Natural killer cell (primary cell): ENCODE data around the gene POLD1. TPM values are rescaled to one million over a fixed set of nuclear protein-coding genes. Genes with fewer than 3 reads are reported as not detected.
"Not testable (repeated sequence)": the region's sequence is repeated elsewhere in the genome, so short reads cannot be mapped to it uniquely, and the experiment has no call there.

Source experiments
- ATAC-seq, 3 donors: fragments of 150-1000 bp in 2 of 3; fragments of 200-7000 bp in 1 of 3; cut with Tn5 transposase; 1 replicate in 1 of 3; 2 replicates in 2 of 3; pipeline ENCODE4 v1.10.0; 2021; ENCODE audit warnings: mild to moderate bottlenecking in 2 of 3, moderate library complexity in 2 of 3
- DNase-seq, 2 donors: peaks; one replicate each; pipeline versions ENCODE4 v3.0.0 to v3.0.0-alpha.2; 2013 to 2021; ENCODE audit warnings: mixed read lengths in 1 of 2
- H3K27ac ChIP-seq: one replicate; pipeline ENCODE4 v1.5.1; 2013; ENCODE audit warnings: mild to moderate bottlenecking, low read length
- H3K27me3 ChIP-seq: one replicate; pipeline ENCODE4 v1.6.1; 2013; ENCODE audit warnings: low read length; ENCODE audit not compliant: control insufficient read depth, insufficient read depth
- H3K36me3 ChIP-seq: one replicate; pipeline ENCODE4 v1.6.1; 2013; ENCODE audit warnings: low read length; ENCODE audit not compliant: control insufficient read depth, insufficient read depth
- H3K4me1 ChIP-seq: one replicate; pipeline ENCODE4 v1.6.1; 2013; ENCODE audit warnings: low read length; ENCODE audit not compliant: control insufficient read depth, insufficient read depth
- H3K4me3 ChIP-seq: one replicate; pipeline ENCODE4 v1.5.1; 2013; ENCODE audit warnings: low read length
- H3K9me3 ChIP-seq: one replicate; pipeline ENCODE4 v1.6.1; 2013; ENCODE audit warnings: low read length; ENCODE audit not compliant: control insufficient read depth, insufficient read depth
- H3K27ac Mint-ChIP-seq, 2 donors: one replicate each; pipeline ENCODE4 v1.8.0; 2022; ENCODE audit warnings: mild to moderate bottlenecking in 2 of 2, mixed read lengths in 2 of 2, moderate library complexity in 1 of 2
- H3K27me3 Mint-ChIP-seq, 2 donors: one replicate each; pipeline ENCODE4 v1.8.0; 2022; ENCODE audit warnings: low read depth in 2 of 2, mixed read lengths in 2 of 2
- H3K36me3 Mint-ChIP-seq: one replicate; pipeline ENCODE4 v1.8.0; 2022; ENCODE audit warnings: mixed read lengths
- H3K4me1 Mint-ChIP-seq, 2 donors: one replicate each; pipeline ENCODE4 v1.8.0; 2022; ENCODE audit warnings: mixed read lengths in 2 of 2
- H3K4me3 Mint-ChIP-seq: one replicate; pipeline ENCODE4 v1.8.0; 2022; ENCODE audit warnings: mild to moderate bottlenecking, moderate library complexity, mixed read lengths
- H3K9me3 Mint-ChIP-seq, 2 donors: one replicate each; pipeline ENCODE4 v1.8.0; 2022; ENCODE audit warnings: mixed read lengths in 2 of 2
- CTCF ChIP-seq: fragments of 200-600 bp; IDR thresholded peaks from one replicate; pipeline ENCODE4 v1.8.0; 2022; ENCODE audit warnings: antibody characterized with exemption
- WGBS: methylation state at CpG from one replicate; pipeline ENCODE4 v1.1.7; 2013; ENCODE audit warnings: missing lambda C conversion rate; ENCODE audit not compliant: insufficient coverage; 5-methylcytosine and 5-hydroxymethylcytosine counted together
- intact Hi-C: fragments of 100-400 bp; cut with micrococcal nuclease; formaldehyde crosslinking; loops from one replicate; pipeline ENCODE4 v1.14.2; 2022
- total RNA-seq, 4 donors: library from RNA; stranded (reverse); fragments of 120-200 nt in 1 of 4; gene quantifications; one replicate each; pipeline versions ENCODE4 v1.2.3 to v1.2.4, GENCODE V29; 2013 to 2022

Gene POLD1
- total RNA-seq, 3 donors from 2014 or later (not counting 1 experiment from before 2014, with no cell fraction given), result 26.1 to 32.0 (median 30.2) TPM

GRCh38 chr19:50352242-50352641, 31.9 kb upstream of the POLD1 start:
- no peak for ATAC-seq
- Histone ChIP-seq H3K4me1 (peaks cover 10% of the 10 kb centered on the region), H3K36me3 (no peaks in the 10 kb centered on the region), H3K27me3 (no peaks in the 10 kb centered on the region), H3K9me3 (no peaks in the 10 kb centered on the region), H3K27ac (no peak overlapping the region), H3K4me3 (no peak overlapping the region)
- Mint-ChIP-seq H3K27me3 (peaks cover 0 to 8% of the 10 kb centered on the region in 2 donors), H3K9me3 (no peaks in the 10 kb centered on the region), H3K4me1 (peaks cover 5 to 6% of the 10 kb centered on the region in 2 donors), H3K4me3 (no peak overlapping the region), H3K27ac (no peak overlapping the region), H3K36me3 (no peaks in the 10 kb centered on the region)
- WGBS, result 100% methylated on average over 2 of the region's 4 CpGs
- no peak for DNase-seq
- no peak for TF ChIP-seq CTCF
- intact Hi-C loops, result no loop called here

- H3K4me3 Mint-ChIP-seq, H3K36me3 ChIP-seq, H3K9me3 ChIP-seq, H3K36me3 Mint-ChIP-seq, DNase-seq, H3K9me3 Mint-ChIP-seq, intact Hi-C loops, H3K27me3 Mint-ChIP-seq, H3K27ac Mint-ChIP-seq, ATAC-seq, H3K4me3 ChIP-seq, H3K27me3 ChIP-seq, H3K27ac ChIP-seq: not testable (repeated sequence)
- H3K4me1 Mint-ChIP-seq, result peaks cover 11 to 12% of the 10 kb centered on the region in 2 donors
- peaks cover 22% of the 10 kb centered on the region for H3K4me1 ChIP-seq
- 96% methylated on average over 7 of the region's 7 CpGs for WGBS
These were observed 30.7 kb upstream of the POLD1 start for GRCh38 chr19:50353487-50353880.

GRCh38 chr19:50356691-50357177, 27.4 kb upstream of the POLD1 start:
- Histone ChIP-seq H3K4me1 (peaks cover 30% of the 10 kb centered on the region), H3K9me3 (no peaks in the 10 kb centered on the region), H3K36me3 (no peaks in the 10 kb centered on the region), H3K27me3 (no peaks in the 10 kb centered on the region), H3K4me3 (peak overlapping the region; percentile 65), H3K27ac (no peak overlapping the region)
- DNase-seq (peak in 1 of 2 donors; percentile 5), ATAC-seq (no peak)
- no peaks in the 10 kb centered on the region for H3K27me3 Mint-ChIP-seq
- H3K4me1 Mint-ChIP-seq, result peaks cover 31 to 40% of the 10 kb centered on the region in 2 donors
- H3K9me3 Mint-ChIP-seq, result no peaks in the 10 kb centered on the region
- WGBS, result 37% methylated on average over 10 of the region's 13 CpGs
- H3K27ac Mint-ChIP-seq, result peak overlapping the region; percentile 97 to 99
- no peaks in the 10 kb centered on the region for H3K36me3 Mint-ChIP-seq
- peak overlapping the region; percentile 95 for H3K4me3 Mint-ChIP-seq
- intact Hi-C loops, result loop anchor here (1.0 to 5.0 kb wide), 5 partner anchors 58 to 426 kb away; partner anchors contain the start of genes EMC10 and GARIN5A
- TF ChIP-seq CTCF, result no peak

GRCh38 chr19:50357178-50358100, 26.7 kb upstream of the POLD1 start:
- peak overlapping the region; percentile 65 for H3K4me3 ChIP-seq
- WGBS, result 11% methylated on average over 52 of the region's 54 CpGs
- peak overlapping the region; percentile 97 to 99 for H3K27ac Mint-ChIP-seq
- H3K9me3 Mint-ChIP-seq, result no peaks in the 10 kb centered on the region
- peak overlapping the region; percentile 95 for H3K27ac ChIP-seq
- H3K27me3 ChIP-seq, result no peaks in the 10 kb centered on the region
- H3K4me1 ChIP-seq, result peaks cover 31% of the 10 kb centered on the region
- peak overlapping the region; percentile 95 for H3K4me3 Mint-ChIP-seq
- no peaks in the 10 kb centered on the region for H3K9me3 ChIP-seq
- no peaks in the 10 kb centered on the region for H3K27me3 Mint-ChIP-seq
- intact Hi-C loops, result loop anchor here (1.0 to 5.0 kb wide), 5 partner anchors 57 to 425 kb away; partner anchors contain the start of genes EMC10 and GARIN5A
- peak; percentile 84 to 93 for DNase-seq
- no peaks in the 10 kb centered on the region for H3K36me3 ChIP-seq
- H3K36me3 Mint-ChIP-seq, result no peaks in the 10 kb centered on the region
- peak; percentile 88 for TF ChIP-seq CTCF
- peaks cover 31 to 46% of the 10 kb centered on the region in 2 donors for H3K4me1 Mint-ChIP-seq
- ATAC-seq, result peak; percentile 81 to 91 (median 85)
